HG02763 (cell line): ENCODE measurements around the gene SEMA3G.

Source experiments
- ATAC-seq: cut with Tn5 transposase; IDR thresholded peaks from one replicate; pipeline ENCODE4 v1.9.1; 2021; ENCODE audit warnings: mild to moderate bottlenecking, moderate library complexity; ENCODE audit not compliant: unreplicated experiment

SEMA3G gene

DNA sequence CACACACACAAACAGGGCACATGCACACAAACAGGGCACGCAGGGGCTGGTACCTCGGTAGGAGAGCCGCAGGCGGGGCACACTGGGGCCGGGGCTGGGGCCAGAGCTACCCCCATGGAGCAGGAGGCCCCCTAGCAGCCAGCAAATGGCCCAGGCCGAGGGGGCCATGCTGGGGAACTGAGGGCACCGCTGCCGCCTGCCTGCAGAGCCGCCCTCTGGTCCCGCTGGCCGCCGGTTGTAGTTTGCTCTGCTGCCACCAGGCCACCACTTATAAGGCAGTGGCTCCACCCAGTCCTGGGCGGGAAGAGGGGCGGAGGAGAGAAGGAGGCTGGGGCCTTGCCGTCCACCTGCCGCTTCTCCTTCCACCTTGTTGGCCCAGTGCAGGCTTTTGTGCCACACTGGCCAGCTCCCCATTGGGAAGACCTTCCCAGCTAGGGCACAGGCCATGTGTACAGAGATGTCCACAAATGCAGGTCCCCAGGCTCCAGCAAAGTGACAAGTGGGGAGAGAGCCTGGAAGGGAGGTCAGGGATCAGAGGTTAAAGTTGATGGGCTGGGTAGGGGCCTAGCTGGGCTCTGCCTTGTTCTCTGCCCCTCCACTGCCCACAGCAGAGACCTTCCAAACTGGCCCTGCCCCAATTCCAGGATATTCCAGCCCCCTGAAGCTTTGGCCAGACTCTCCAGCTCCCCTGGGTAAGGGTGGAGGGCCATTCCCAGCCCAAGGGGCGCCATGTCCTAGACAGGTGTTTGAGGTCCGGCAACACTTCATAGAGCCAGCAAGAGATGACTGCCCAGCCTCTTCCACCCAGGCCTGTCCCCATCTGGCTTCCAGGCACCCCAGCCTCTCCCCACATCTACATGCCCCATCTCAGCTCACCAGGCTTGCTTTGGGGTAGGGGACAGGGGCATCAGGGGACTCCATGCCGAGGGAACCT, at the start of gene SEMA3G:
Gene SEMA3G, minus strand, starts transcription at position 244 of the 934 bp plus-strand sequence. Its CDS starts 76 bp downstream, at position 168.
- no peak for ATAC-seq

GRCh38 chr3:52494445-52494844, 49.5 kb upstream of the SEMA3G start:
- no peak for ATAC-seq

DNA sequence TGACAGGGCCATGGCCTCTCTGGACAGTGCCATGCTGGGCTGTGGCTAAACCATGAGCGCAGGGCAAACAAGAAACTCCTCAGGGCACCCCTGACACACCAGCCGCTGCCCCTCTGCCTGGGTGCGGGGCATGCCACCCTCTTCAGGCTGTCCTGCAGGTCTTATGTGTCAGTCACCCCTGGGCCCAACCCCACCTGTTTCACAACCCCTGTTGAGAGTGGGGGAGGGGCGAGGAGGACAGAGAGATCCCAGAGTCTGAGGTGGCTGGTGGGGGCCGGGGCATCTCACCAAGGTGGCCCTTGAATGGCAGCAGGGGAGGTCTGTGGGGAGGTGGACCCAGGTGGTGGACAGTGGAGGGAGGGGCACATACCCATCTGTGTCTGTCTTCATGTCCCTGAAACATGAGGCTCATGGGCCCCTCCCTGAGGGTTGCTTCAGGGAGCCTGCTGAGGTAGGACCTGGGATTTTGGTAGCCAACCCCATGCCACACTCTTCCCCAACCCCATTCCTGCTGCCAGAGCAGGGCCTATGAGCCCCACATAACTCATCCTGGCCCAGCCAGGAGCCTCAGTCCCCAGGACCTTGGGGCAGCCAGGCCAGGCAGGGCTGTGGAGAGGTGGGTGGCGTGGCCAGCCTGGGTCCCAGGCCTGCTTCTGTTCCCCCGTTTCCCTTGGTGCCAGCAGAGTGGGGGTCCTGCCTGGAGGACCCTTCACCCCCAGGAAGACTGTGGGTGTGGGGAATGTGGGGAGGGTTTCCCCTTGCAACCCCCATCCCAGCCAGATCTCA, 48.5 kb upstream of the SEMA3G start:
- no peak for ATAC-seq

DNA sequence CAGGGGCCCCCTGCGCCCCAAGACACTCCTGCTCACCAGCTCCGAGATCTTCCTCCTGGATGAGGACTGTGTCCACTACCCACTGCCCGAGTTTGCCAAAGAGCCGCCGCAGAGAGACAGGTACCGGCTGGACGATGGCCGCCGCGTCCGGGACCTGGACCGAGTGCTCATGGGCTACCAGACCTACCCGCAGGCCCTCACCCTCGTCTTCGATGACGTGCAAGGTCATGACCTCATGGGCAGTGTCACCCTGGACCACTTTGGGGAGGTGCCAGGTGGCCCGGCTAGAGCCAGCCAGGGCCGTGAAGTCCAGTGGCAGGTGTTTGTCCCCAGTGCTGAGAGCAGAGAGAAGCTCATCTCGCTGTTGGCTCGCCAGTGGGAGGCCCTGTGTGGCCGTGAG, 47.2 kb upstream of the SEMA3G start:
- ATAC-seq, result no peak

DNA sequence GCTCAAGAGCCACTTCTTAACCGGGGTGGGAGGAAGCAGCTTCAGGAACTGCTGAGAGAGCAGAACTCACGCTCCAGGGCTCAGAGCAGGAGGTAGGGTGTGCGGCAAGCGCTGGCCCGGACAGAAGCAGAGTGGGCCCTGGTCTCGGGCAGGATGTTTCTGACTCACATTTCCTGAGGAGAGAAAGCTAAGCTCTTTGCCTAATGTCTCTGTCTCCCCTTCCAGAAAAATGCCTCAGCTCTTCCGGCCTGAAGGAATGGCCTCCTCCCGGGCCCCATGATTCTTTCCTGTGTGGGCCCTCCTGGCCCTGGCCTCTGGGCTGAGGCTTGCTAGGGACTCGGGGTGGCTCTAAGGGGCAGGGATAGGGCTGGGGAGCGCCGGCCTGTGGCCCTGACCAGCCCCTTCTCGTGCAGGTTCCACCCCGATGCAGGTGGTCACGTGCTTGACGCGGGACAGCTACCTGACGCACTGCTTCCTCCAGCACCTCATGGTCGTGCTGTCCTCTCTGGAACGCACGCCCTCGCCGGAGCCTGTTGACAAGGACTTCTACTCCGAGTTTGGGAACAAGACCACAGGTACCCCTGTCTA, 46.1 kb upstream of the SEMA3G start:
- ATAC-seq, result no peak

GRCh38 chr3:52490035-52490938, 45.4 kb upstream of the SEMA3G start:
- no peak for ATAC-seq

DNA sequence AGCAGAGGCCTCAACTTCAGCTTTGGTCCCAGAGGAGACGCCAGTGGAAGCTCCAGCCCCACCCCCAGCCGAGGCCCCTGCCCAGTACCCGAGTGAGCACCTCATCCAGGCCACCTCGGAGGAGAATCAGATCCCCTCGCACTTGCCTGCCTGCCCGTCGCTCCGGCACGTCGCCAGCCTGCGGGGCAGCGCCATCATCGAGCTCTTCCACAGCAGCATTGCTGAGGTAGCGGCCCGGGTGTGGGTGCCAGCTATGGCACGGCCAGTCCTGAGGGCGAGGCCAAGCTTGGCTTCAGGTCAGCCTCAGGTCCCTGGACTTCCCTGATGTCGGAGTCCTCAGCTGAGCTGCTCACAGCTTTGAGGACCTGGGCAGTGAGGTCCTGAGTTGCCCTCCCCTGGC, 44.5 kb upstream of the SEMA3G start:
- ATAC-seq, result no peak

DNA sequence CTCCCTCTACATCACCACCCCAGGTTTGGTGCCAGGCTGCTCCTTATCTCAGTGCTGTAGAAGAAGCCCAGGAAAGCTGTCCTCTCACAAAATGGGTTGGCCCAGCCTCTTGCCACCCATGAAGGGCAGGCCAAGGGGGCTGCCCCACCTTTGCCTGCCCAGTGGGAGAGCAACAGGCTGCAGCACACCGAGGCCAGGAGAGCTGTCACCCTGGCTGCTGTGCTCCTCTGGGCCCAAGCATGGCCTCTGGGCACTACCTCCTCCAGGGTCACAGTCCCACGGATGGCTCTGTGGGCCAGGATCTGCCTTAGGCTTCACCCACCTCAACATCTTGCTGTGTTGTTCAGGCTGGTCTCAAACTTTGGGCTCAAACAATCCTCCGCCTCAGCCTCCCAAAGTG, 43.8 kb upstream of the SEMA3G start:
- no peak for ATAC-seq

- no peak for ATAC-seq
Measured at GRCh38 chr3:52487788-52488691, 43.1 kb upstream of the SEMA3G start.

GRCh38 chr3:52487050-52487787, 42.3 kb upstream of the SEMA3G start:
- ATAC-seq, result no peak

- ATAC-seq, result no peak
Measured at GRCh38 chr3:52484680-52485461, 40.0 kb upstream of the SEMA3G start.

GRCh38 chr3:52483577-52484381, 38.9 kb upstream of the SEMA3G start:
- no peak for ATAC-seq

GRCh38 chr3:52483081-52483480, 38.2 kb upstream of the SEMA3G start:
- ATAC-seq, result no peak

- ATAC-seq, result no peak
Measured at GRCh38 chr3:52481819-52482521, 37.1 kb upstream of the SEMA3G start.

GRCh38 chr3:52480768-52481715, 36.1 kb upstream of the SEMA3G start:
- no peak for ATAC-seq
